HG02870 (cell line): Measurements from ENCODE around the gene CYTH2.
"Not testable (repeated sequence)": the region's sequence is repeated elsewhere in the genome, so short reads cannot be mapped to it uniquely, and the experiment has no call there.

Experiments
- ATAC-seq: cut with Tn5 transposase; IDR thresholded peaks from one replicate; pipeline ENCODE4 v1.9.1; 2021; ENCODE audit warnings: mild to moderate bottlenecking, moderate library complexity; ENCODE audit not compliant: unreplicated experiment

Gene CYTH2

GRCh38 chr19:48476176-48476575 is 7.0 kb downstream of the CYTH2 start:
- no peak for ATAC-seq

- ATAC-seq: no peak
These were observed 8.0 kb downstream of the CYTH2 start for GRCh38 chr19:48477067-48477685.

- ATAC-seq: no peak
These were observed 8.6 kb downstream of the CYTH2 start for GRCh38 chr19:48477698-48478338.

GRCh38 chr19:48478339-48479256 is 9.4 kb downstream of the CYTH2 start:
- no peak for ATAC-seq

- no peak for ATAC-seq
These were observed 10.5 kb downstream of the CYTH2 start for GRCh38 chr19:48479686-48480085.

- no peak for ATAC-seq
These were observed 11.0 kb downstream of the CYTH2 start for GRCh38 chr19:48480183-48480557.

GRCh38 chr19:48480558-48481500 is 11.7 kb downstream of the CYTH2 start:
- ATAC-seq: no peak

GRCh38 chr19:48481846-48482639 is 12.9 kb downstream of the CYTH2 start:
- ATAC-seq: no peak

- no peak for ATAC-seq
These were observed 14.1 kb downstream of the CYTH2 start for GRCh38 chr19:48483301-48483700.

- no peak for ATAC-seq
These were observed 15.2 kb downstream of the CYTH2 start for GRCh38 chr19:48484247-48484893.

GRCh38 chr19:48484931-48485612 is 15.9 kb downstream of the CYTH2 start:
- ATAC-seq: no peak

GRCh38 chr19:48486706-48487105 is 17.5 kb downstream of the CYTH2 start:
- ATAC-seq: not testable (repeated sequence)

- no peak for ATAC-seq
These were observed 18.4 kb downstream of the CYTH2 start for GRCh38 chr19:48487544-48487943.

GRCh38 chr19:48487948-48488347 is 18.8 kb downstream of the CYTH2 start:
- ATAC-seq: no peak

- not testable (repeated sequence) for ATAC-seq
These were observed 19.3 kb downstream of the CYTH2 start for GRCh38 chr19:48488478-48488877.

GRCh38 chr19:48489608-48490216 is 20.5 kb downstream of the CYTH2 start:
- no peak for ATAC-seq

GRCh38 chr19:48490981-48491792 is 22.0 kb downstream of the CYTH2 start:
- ATAC-seq: no peak

- ATAC-seq: no peak
These were observed 22.6 kb downstream of the CYTH2 start for GRCh38 chr19:48491793-48492123.
